Measurements from ENCODE around the gene VSTM2B.

Gene VSTM2B

DNA sequence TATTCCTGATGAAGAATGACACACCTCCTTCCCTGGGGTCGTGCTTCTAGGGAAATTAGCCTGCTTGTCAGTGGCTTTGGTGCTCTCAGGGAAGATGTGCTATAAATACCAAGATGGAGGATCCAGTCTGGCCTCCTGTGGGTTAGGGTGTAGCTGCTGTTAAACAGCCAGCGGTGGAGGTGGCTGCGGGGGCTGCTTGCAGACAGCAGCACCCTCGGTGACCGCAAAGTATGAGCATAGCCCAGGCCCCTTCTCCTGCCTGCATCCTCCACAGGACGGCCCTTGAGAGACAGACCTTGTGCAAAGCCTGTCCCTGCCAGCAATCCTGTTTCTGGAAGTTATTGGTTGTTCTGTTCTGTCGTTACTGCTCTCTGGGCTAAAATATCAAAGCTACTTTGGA, 11.4 kb downstream of the VSTM2B start:
- Histone ChIP-seq H3K27ac (no peak overlapping the region), H3K9ac (no peak overlapping the region), H3K4me3 (no peak overlapping the region), H3K36me3 (no peaks in the 10 kb centered on the region), H3K9me3 (replicated peaks in 1 of 11) (0 out of 22 replicates have a peak, but pooled peaks cover 0 to 4% (median 0%) of the 10 kb centered on the region in 11 experiments), H3K4me2 (no peak overlapping the region), H4K20me1 (no peaks in the 10 kb centered on the region), H3K4me1 (no peaks in the 10 kb centered on the region), H3K27me3 (0 out of 22 replicates have a peak, but pooled peaks cover 0 to 5% (median 0%) of the 10 kb centered on the region in 11 experiments)
- no peak for TF ChIP-seq Cebpa-rat (IDR thresholded peaks at IDR 0.05)

- H3K4me3 ChIP-seq: no peak overlapping the region
- no peak overlapping the region for H3K9ac ChIP-seq
These were observed 11.8 kb downstream of the VSTM2B start for GRCh38 chr19:29537601-29538000.

DNA sequence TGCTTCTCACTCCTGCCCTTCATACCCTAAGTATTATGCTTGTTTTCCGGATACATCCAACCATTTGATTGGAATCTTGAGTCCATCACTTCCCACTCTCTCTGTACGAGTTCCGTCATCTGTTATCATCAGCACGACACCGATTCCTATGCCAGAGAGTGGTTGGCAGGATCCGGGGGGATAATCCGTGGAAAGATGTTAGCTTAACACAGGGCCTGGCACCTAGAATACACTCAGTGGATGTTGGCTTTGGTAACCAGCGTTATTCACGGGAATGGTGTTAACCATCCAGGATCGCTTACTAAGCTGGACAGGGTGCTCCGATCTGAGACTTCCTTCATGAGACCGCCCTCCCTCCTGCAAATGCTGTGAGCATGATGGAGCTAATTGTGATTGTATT, 12.4 kb downstream of the VSTM2B start:
- no peak overlapping the region for H3K4me2 ChIP-seq
- H3K9me3 ChIP-seq (replicated peaks in 1 of 11): 0 out of 22 replicates have a peak, but pooled peaks cover 0 to 4% (median 0%) of the 10 kb centered on the region in 11 experiments
- no peaks in the 10 kb centered on the region for H3K36me3 ChIP-seq
- no peak overlapping the region for H3K4me3 ChIP-seq
- TF ChIP-seq Cebpa-rat (IDR thresholded peaks at IDR 0.05): no peak
- H3K4me1 ChIP-seq: no peaks in the 10 kb centered on the region
- H3K27ac ChIP-seq: no peak overlapping the region
- no peak overlapping the region for H3K9ac ChIP-seq
- H4K20me1 ChIP-seq: 0 out of 22 replicates have a peak, but pooled peaks cover 0 to 4% (median 0%) of the 10 kb centered on the region in 11 experiments
- H3K27me3 ChIP-seq: no peaks in the 10 kb centered on the region

More at GRCh38 chr19:29537601-29538000, 11.8 kb downstream of the VSTM2B start:
- H3K36me3 ChIP-seq: no peaks in the 10 kb centered on the region
- H3K27ac ChIP-seq: no peak overlapping the region
- 0 out of 22 replicates have a peak, but pooled peaks cover 0 to 1% (median 0%) of the 10 kb centered on the region in 11 experiments for H3K27me3 ChIP-seq
- H3K4me2 ChIP-seq: no peak overlapping the region
- 0 out of 22 replicates have a peak, but pooled peaks cover 0 to 4% (median 0%) of the 10 kb centered on the region in 11 experiments for H3K9me3 ChIP-seq (replicated peaks in 1 of 11)
- no peak for TF ChIP-seq Cebpa-rat (IDR thresholded peaks at IDR 0.05)
- H3K4me1 ChIP-seq: no peaks in the 10 kb centered on the region
- 0 out of 22 replicates have a peak, but pooled peaks cover 0 to under 1% (median 0%) of the 10 kb centered on the region in 11 experiments for H4K20me1 ChIP-seq

DNA sequence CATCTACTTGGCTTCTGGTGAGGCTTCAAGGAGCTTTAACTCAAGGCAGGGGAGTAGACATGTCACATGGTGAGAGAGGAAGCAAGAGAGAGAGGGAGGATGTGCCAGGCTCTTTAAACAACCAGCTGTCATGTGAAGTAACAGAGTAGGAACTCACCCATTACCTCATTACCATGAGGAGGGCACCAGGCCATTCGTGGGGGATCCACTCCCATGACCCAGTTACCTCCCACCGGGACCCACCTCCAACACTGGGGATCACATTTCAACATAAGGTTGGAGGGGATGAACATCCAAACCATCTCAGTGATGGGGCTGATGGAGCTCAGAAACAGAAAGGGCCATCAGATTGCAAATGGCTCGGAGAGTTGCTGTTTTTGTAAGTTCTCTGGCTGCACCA, 12.9 kb downstream of the VSTM2B start:
- H3K4me2 ChIP-seq: no peak overlapping the region
- H3K4me3 ChIP-seq: no peak overlapping the region
- H4K20me1 ChIP-seq: 0 out of 22 replicates have a peak, but pooled peaks cover 0 to 4% (median 0%) of the 10 kb centered on the region in 11 experiments
- H3K9ac ChIP-seq: no peak overlapping the region
- TF ChIP-seq Cebpa-rat (IDR thresholded peaks at IDR 0.05): no peak
- H3K4me1 ChIP-seq: no peaks in the 10 kb centered on the region
- H3K27me3 ChIP-seq: no peaks in the 10 kb centered on the region
- H3K36me3 ChIP-seq: no peaks in the 10 kb centered on the region
- H3K9me3 ChIP-seq (replicated peaks in 1 of 11): 0 out of 22 replicates have a peak, but pooled peaks cover 0 to 4% (median 0%) of the 10 kb centered on the region in 11 experiments
- no peak overlapping the region for H3K27ac ChIP-seq

DNA sequence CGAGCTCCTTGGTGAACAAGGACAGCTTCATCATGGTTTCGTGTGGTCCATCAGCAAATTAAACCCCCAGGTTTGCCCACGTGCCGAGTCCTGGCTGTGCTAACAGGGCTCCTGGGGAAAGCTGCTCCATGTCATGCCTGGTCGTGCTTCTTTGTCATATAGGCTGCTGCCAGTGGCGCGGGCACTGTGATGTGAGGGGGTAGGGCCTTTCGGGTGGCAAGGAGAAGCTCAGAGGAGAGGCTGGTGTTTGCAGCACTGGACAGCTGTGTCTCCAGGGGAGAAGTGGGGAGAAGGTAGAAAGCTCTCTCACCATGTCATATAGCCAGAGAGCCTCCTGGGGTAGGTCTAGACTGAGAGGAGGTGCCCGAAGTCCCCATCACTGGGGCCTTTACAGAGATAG, 13.3 kb downstream of the VSTM2B start:
- TF ChIP-seq Cebpa-rat (IDR thresholded peaks at IDR 0.05): no peak
- Histone ChIP-seq H3K27me3 (no peaks in the 10 kb centered on the region), H4K20me1 (0 out of 22 replicates have a peak, but pooled peaks cover 0 to 4% (median 0%) of the 10 kb centered on the region in 11 experiments), H3K4me1 (no peaks in the 10 kb centered on the region), H3K36me3 (no peaks in the 10 kb centered on the region), H3K4me3 (no peak overlapping the region), H3K9me3 (replicated peaks in 1 of 11) (0 out of 22 replicates have a peak, but pooled peaks cover 0 to 4% (median 0%) of the 10 kb centered on the region in 11 experiments), H3K4me2 (no peak overlapping the region), H3K9ac (no peak overlapping the region), H3K27ac (no peak overlapping the region)

DNA sequence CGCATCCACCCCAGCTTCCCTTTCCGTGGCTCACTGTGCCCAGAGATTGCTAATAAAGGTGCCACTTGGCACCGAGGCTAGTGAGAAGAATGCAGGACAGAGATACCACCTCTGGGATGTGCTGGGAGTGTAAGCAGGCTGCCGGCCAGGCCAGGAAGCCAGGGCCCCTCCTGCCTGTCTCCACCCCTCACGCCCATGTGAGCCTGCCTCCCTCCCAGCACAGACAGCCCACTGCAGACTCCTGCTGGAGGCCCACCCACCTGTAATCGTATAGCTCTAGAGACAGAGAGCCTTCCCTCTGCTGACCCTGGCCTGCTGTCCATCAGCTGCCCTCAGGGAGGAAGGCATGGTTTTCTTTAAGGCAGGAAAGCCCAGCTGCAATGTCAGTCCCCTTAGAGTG, 13.9 kb downstream of the VSTM2B start:
- H4K20me1 ChIP-seq: 0 out of 22 replicates have a peak, but pooled peaks cover 0 to 4% (median 0%) of the 10 kb centered on the region in 11 experiments
- H3K4me2 ChIP-seq: no peak overlapping the region
- H3K4me1 ChIP-seq: no peaks in the 10 kb centered on the region
- no peak overlapping the region for H3K27ac ChIP-seq
- no peaks in the 10 kb centered on the region for H3K27me3 ChIP-seq
- 0 out of 22 replicates have a peak, but pooled peaks cover 0 to 4% (median 0%) of the 10 kb centered on the region in 11 experiments for H3K9me3 ChIP-seq (replicated peaks in 1 of 11)
- no peak overlapping the region for H3K4me3 ChIP-seq
- H3K9ac ChIP-seq: no peak overlapping the region
- TF ChIP-seq Cebpa-rat (IDR thresholded peaks at IDR 0.05): no peak
- H3K36me3 ChIP-seq: no peaks in the 10 kb centered on the region

DNA sequence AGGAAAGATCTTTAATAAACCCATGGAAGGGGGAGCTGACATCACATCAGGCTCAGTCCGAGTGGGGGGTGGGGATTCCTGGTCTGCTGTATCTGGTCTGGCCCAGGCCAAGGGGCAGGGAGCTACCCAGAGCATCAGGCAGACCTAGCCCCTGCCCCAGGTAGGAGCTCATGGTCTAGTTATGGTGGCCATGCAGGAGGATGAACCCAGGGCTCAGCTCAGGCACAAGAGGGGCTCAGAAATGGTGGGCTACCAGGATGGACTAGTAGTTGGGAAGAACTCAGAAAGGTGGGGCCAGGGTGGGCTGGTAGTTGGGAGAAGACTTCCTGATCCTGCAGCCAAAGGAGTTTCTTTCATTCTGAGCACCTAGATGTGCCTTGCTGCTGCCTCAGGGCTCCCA, 14.3 kb downstream of the VSTM2B start:
- H3K4me3 ChIP-seq: no peak overlapping the region
- H3K9ac ChIP-seq: no peak overlapping the region
- TF ChIP-seq Cebpa-rat (IDR thresholded peaks at IDR 0.05): no peak
- H3K27ac ChIP-seq: no peak overlapping the region
- H3K27me3 ChIP-seq: no peaks in the 10 kb centered on the region
- H4K20me1 ChIP-seq: 0 out of 22 replicates have a peak, but pooled peaks cover 0 to 4% (median 0%) of the 10 kb centered on the region in 11 experiments
- H3K4me1 ChIP-seq: no peaks in the 10 kb centered on the region
- no peaks in the 10 kb centered on the region for H3K36me3 ChIP-seq
- H3K4me2 ChIP-seq: no peak overlapping the region
- 0 out of 22 replicates have a peak, but pooled peaks cover 0 to 4% (median 0%) of the 10 kb centered on the region in 11 experiments for H3K9me3 ChIP-seq (replicated peaks in 1 of 11)

GRCh38 chr19:29541473-29542253, 15.9 kb downstream of the VSTM2B start:
- H3K27ac ChIP-seq: no peak overlapping the region
- no peak for TF ChIP-seq Cebpa-rat (IDR thresholded peaks at IDR 0.05)
- H3K36me3 ChIP-seq: no peaks in the 10 kb centered on the region
- H3K4me1 ChIP-seq: no peaks in the 10 kb centered on the region
- 0 out of 22 replicates have a peak, but pooled peaks cover 0 to 4% (median 0%) of the 10 kb centered on the region in 11 experiments for H3K9me3 ChIP-seq (replicated peaks in 1 of 11)
- H3K27me3 ChIP-seq: no peaks in the 10 kb centered on the region
- H4K20me1 ChIP-seq: 0 out of 22 replicates have a peak, but pooled peaks cover 0 to 4% (median 0%) of the 10 kb centered on the region in 11 experiments
- no peak overlapping the region for H3K9ac ChIP-seq
- H3K4me2 ChIP-seq: no peak overlapping the region
- H3K4me3 ChIP-seq: no peak overlapping the region

DNA sequence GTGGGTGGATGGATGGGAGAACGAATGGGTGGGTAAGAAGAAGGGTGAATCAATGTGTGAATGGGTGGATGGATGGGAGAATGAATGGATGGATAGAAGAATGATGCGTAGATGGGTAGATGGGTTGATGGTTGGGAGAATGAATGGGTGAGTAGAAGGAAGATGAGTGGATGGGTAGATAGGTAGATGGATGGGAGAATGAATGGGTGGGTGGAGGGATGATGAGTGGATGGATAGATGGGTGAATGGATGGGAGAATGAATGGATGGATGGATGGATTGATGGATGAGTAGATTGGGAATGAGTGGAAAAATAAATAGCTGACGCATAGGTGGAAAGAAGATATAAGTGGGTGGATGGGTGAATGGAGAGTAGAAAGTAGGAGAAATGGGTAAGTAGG, 16.5 kb downstream of the VSTM2B start:
- Histone ChIP-seq H3K36me3 (no peaks in the 10 kb centered on the region), H3K9me3 (replicated peaks in 1 of 11) (0 out of 22 replicates have a peak, but pooled peaks cover 0 to 4% (median 0%) of the 10 kb centered on the region in 11 experiments), H3K4me1 (no peaks in the 10 kb centered on the region), H3K27ac (no peak overlapping the region), H3K4me2 (no peak overlapping the region), H3K4me3 (no peak overlapping the region), H3K27me3 (no peaks in the 10 kb centered on the region), H4K20me1 (0 out of 22 replicates have a peak, but pooled peaks cover 0 to 4% (median 0%) of the 10 kb centered on the region in 11 experiments), H3K9ac (no peak overlapping the region)
- no peak for TF ChIP-seq Cebpa-rat (IDR thresholded peaks at IDR 0.05)
